GM19328 (cell line): ENCODE measurements around the gene JCAD.
"Not testable (repeated sequence)": the region's sequence is repeated elsewhere in the genome, so short reads cannot be mapped to it uniquely, and the experiment has no call there.

ENCODE experiments used
- ATAC-seq: cut with Tn5 transposase; IDR thresholded peaks from one replicate; pipeline ENCODE4 v1.9.1; 2021; ENCODE audit warnings: mild to moderate bottlenecking, moderate library complexity; ENCODE audit not compliant: unreplicated experiment

Gene JCAD

DNA sequence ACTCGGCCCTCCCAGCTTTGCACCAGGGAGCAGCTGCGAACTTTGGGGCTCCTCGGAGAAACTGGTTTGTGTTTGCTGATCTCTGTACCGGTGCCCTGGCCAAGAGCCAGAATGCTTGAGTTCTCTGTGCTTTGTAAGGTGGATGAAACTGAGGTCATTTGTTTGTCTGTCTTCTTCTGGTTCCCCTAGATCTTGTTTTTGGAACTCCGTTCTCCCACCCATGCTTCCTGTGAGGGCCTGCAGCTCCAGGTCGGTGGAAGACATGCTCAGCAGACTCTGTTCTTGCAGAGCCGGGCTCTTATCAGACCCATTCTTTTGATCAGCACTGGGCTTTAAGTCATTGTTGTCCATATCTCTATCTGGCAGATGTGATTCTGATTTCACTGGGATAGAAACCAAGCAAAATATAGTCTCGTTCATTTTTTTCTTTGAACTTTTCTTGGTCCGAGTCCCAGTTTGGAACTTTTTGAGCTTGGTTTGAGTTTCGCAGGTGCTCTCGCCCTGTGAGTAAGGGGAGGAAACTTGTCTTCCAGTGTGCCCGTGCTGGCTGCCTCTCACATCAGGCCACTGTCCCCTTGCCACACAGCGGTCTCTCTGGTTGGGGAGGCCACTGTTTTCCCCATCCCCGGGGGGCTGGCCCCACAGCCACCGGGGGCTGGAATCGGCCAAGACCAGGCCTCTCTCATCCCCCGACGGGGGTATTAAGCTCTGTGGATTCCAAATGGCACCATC lies 31.2 kb downstream of the JCAD start:
- no peak for ATAC-seq

DNA sequence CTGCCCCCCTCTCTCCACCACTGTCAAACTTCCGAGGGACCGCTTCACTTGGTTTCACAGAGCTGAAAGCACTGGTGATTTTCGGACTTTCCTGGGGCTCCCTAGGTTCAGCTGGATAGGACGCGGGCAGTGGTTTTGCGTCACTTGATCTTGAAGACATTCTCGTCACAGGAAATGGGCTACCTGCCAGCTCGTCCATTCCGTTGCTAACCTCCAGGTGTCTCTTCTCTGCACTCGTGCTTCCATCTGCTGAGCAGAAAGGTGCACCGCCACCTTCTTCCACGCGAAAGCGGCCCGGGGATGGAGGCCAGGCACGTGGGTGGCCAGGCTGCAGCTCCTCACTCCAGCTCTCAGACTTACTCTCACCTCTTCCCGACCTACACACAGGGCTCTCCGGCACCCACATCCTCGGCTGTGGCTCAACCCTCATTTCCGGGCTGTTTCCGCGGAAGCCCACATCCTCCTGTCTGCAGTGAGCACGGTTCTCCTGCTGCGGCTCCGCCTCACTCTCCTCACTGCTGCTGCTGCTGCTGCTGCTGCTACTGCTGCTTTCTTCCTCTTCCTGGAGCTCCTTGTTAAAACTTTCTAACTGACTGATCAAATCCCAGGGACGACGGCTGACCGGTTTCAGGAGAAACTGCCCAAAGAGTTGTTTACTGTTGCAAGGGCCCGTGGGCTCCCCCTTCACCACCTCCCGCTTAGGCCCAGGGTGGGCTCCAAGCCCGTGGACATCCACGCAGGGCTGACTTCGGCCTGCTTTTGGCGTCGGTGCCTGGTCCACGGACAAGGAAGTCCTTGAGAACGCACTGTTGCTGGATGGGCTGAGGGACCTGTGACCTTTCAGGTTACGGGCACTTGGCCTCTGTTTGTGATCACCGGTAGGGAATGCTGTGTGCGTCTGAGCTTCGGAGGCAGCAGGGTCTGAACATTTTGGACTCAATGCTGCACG lies 32.1 kb downstream of the JCAD start:
- peak; percentile 91 for ATAC-seq

DNA sequence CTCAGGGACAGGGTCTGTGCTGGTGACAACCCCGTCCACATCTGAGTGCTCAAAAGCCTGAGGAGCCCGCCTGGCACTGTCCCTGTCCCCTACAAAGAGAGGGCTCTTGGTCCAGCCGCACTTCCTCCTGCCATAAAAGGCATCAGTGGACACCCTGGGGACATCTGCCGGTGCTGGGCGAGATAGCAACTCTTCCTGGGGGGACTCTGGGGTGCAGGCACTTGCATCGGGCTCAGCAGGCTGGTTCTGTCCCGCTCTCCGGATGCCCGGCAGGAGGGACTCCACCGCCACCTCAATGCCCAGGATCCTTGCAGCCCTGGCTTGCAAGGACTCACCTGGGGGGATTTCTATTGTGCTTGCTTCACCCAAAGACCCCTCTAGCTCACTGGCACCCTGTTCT lies 32.8 kb downstream of the JCAD start:
- ATAC-seq: no peak

DNA sequence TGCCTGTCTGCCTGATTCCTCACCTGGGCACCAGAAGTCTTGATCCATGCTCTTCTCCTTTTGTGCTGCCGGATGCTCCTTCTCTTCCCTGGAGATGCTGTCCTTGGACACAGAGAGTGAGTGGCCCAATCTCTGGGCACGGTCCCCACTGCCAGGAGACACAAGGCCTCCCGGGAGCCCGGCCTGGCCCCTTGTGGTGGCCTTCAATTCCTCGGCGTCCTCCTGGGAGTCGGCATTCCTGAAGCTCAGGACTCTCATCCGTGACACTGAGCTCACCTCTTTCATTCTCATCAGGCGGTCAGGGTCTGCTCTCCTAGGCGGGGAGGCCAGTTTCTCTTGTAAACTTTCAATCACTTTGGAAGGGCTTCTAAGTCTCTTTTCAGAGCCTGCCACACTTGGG lies 33.3 kb downstream of the JCAD start:
- ATAC-seq: no peak

DNA sequence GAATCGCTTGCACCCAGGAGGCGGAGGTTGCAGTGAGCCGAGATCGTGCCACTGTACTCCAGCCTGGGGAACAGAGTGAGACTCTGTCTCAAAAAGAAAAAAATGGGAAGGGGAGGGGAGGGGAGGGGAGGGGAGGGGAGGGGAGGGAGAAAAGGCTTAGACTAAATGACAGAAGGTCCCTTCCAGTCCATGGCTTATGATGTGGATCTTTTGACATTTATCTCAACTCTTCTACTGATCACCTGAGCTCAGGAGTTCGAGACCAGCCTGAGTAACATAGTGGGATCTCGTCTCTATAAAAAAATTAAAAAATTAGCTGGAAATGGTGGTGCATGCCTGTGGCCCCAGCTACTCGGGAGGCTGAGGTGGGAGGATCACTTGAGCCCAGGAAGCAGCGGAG lies 34.0 kb downstream of the JCAD start:
- ATAC-seq: not testable (repeated sequence)

DNA sequence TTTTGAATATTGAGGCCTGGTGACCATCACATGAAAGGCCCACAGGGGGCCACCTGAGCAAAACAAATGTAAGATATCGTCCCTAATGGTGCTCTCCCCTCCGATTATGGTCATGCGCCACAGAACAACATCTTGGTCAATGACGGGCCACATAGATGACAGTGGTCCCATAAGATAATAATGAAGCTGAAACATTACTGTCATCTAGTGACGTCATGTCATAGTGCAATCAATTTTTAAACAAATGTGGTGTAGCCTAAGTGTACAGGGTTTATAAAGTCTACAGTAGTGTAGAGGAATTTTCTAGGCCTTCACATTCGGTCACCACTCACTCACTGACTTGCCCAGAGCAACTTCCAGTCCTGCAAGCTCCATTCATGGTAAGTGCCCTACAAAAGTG lies 36.8 kb downstream of the JCAD start:
- no peak for ATAC-seq

DNA sequence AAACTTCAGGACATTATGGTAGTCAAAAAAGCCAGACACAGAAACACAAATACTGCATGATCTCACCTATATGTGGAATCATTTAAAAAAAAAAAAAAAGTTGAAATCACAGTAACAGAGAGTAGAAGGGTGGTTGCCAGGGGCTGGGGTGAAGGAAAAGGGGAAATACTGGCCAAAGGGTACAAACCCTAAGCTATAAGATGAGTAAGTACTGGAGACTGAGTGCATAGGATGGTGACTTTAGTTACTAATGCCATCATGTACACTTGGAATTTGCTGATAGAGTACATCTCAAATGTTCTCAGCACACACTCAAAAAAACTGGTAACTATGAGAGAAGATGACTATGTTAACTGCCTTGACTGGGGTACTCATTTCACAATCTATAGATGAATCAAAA lies 39.9 kb downstream of the JCAD start:
- no peak for ATAC-seq

DNA sequence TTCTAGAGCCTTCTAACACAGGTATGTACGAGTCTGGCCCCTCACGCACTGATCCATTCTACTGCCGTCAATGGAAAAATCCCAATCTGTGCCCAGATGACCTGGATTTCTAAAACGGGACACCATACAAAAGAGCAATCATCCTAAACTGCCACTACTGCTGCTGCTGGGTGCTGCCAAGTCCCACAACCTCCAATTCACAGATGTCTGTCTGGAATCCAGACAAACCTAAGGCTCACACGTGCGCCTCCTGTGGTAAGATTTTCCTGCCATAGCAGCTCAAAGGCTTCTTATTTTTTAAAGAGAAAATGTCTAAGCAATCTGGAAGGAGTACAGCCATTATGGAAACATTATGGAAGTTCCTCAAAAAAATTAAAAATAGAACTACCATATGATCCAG lies 40.9 kb downstream of the JCAD start:
- no peak for ATAC-seq

DNA sequence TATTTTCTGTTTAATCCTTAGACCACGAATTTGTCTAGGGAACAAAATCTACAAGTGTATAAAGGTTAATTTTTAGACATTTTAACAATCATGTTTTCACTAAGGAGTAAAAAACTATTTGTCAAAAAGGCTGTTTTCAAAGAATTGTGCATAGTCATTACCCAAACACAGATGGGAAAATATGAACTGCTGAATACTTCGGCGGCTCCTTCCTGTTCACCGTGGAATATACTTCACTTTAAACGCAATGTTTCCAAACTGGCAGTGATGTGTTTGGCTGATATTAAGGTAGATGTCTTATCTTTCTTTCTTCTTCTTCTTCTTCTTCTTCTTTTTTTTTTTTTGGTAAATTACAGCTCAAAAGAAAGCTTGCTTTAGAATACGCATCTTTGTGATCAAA lies 41.4 kb downstream of the JCAD start:
- ATAC-seq: no peak

DNA sequence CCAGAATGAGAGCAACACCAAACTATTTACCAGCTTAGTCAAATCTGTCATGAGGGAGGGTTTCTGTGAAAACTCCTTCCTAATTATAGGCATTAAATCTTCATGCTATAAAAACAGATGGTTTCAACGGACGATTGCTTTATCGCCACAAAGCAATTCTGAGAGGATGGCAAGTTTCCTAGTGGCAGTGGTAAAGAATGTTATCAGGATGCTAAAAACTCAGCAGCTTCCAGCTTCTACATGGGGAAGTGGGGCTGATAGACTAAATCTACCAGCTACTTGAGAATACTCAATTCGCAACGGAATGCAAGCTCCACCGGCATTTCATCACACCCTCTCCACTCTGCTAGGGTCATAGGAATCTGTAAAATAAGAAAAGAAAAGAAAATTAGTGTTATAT lies 41.8 kb downstream of the JCAD start:
- no peak for ATAC-seq

DNA sequence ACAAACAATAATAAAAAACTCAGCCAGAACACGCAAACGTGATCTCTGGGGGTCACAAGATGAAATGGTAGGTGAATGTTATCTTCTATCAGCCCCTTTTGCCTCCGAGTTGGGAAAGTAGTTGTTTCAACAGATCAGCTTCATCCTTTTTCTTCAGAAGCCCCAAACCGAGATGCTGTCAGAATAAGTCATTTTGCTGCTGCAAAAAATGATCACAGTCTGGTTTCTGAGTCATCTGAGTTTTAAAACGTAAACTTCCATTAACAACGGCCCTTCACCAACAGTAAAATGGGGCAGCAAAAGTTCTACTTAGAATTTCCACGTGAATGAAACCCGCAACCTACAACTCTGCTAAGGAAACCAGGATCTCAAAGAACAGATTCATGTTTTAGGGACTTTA lies 44.9 kb downstream of the JCAD start:
- no peak for ATAC-seq

DNA sequence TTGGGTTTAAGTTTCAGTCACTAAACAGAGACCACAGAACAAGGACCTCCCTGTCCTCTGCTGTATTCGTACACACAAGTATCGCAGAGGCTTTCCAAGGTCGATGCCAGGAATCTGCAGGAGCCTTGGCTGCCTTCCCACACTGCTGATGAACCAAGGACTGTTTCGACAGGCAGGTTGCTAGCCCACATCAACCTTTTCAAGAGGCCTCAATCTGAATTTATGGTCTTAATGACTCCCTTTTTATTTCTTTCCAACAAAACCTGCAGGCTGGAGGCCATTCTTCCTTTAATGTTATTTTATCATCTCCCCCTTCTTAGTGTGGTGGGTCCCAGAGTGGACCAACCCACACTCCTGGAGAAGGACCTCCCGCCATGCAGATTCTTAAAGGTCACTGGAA lies 45.6 kb downstream of the JCAD start:
- ATAC-seq: no peak

DNA sequence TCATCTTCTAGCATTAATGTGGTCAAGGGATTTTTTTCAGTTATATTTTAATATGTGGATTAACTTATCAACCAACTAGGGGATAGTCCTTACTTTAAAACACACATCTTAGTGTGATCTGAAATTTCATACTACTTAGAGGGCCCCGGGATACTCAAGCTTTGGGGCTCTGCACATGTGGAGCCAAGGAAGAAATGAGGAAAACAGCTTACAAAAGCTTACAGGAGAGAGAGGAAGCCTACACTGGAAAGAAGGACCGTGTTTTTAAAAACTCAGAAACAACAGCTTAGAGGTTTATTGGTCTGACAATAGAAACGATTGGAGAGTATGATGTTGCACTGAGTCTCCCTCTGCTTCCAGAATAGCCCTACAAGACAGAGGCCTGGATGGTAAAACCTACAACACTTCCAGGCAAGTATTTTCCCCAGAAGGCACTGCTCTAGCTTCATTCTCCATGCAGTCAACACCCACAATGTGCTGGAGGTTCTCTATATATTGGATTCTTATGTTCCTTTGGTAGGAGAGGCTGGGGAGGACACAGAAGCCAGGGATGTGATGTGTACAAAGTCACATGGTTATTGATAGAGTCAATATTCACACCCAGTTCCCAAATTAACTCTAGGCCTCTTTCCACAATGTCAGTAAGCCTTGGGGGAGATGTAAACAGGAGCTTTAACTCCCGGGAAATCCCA lies 47.3 kb downstream of the JCAD start:
- ATAC-seq: no peak

DNA sequence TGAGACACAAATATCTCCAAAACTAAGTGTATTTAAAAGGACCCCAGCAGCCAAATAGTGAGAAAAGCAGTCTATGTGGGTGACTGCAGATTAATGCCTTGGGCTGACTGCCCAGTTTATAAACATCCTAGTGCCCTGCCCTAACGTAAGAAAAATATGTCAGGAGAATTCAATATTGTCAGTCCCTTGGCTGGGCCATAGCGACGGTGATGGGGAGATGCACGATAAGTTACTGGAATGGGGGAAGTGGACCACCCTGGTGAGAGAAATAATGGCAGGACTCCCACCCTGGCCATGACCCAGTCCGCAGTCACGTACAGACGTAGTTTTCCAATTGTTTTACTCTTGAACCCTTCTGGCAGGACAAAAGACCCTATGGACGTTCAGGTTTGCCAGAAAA lies 48.0 kb downstream of the JCAD start:
- no peak for ATAC-seq

DNA sequence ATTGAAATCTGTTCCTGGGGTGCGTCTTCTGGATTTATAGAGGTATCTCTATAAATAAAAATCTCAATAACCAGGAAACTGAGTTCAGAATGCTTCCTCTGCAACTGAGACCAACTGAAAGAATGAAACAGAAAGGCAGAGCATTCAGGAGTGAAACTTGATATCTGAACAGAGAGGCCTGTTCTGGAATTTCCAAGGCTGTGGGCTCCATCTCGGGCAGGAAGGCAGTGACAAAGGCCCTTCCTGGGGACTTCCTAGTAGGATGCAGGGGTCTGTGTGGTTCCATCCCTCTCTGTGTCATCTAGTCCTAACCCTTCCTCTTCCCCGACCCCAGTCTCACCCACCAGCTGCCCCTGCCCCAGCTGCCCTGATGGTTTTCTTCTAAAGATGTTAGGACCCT lies 52.0 kb downstream of the JCAD start:
- no peak for ATAC-seq

DNA sequence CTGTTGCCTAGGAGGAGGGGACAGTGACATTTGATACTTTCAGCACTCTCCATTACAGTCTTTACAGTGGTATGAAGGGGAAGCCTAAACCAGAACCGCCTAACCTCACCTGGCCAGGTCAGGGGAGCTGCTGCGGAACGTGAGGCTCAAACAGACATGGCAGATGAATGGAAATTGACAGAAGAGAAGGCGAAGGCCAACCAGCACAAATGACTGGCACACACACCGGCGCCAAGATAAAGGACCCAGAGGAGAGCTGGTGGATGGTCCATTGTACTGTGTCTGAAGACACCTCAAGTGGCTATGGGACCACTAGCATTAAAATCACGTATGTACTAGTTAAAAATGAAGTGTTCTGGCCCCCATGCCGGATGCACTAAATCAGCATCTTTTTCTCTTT lies 53.0 kb downstream of the JCAD start:
- no peak for ATAC-seq

DNA sequence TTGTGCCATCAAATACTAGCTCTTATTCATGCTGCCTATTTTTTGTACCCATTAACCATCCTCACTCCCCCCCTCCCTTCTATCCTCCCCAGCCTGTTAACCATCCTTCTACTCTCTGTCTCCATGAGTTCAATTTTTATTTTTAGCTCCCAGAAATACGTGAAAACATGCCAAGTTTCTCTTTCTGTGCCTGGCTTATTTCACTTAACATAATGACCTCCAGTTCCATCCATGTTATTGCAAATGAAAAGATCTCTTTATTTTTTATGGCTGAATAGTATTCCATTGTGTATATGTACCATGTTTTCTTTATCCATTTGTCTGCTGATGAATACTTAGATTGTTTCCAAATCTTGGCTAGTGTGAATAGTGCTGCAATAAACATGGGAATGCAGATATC lies 54.3 kb downstream of the JCAD start:
- not testable (repeated sequence) for ATAC-seq

DNA sequence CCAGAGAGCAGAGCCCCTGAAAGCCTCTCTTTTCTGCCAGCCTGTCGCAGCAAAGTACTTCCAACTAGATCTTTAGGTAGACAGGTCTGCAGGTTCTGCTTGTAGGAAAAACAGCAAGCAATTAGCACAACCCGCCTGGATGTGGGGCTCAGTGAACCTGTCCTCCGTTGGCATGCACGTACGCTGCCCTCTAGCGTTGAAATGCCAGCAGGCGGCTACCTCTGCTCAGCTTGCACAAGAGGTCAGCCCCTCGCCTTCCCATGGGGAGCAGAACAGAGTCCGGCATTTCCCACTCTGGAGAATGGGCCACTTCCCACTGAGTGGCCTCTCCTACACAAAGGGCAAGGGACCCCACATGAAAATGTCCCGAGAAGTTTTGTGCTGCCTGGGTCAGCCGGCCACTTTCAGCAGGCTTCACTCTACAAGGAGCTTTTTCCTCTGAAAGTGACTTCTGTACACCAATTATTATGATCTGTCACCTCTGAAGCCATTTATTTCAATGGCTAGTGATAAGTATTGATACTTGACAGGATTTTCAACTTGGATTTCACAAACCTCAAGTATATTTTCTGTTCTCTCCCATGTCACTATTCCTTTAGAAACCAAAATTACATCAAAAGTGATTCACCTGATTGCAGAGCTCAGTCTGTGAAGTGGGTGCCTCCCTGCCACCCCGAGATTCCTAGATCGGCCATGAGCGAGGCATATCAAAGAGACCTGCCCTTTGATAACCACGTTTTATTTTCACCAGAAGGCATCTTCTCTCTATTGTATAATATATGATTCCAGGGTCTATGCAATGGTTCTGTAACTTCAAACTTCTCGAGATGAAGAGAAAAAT lies 56.7 kb downstream of the JCAD start:
- no peak for ATAC-seq

DNA sequence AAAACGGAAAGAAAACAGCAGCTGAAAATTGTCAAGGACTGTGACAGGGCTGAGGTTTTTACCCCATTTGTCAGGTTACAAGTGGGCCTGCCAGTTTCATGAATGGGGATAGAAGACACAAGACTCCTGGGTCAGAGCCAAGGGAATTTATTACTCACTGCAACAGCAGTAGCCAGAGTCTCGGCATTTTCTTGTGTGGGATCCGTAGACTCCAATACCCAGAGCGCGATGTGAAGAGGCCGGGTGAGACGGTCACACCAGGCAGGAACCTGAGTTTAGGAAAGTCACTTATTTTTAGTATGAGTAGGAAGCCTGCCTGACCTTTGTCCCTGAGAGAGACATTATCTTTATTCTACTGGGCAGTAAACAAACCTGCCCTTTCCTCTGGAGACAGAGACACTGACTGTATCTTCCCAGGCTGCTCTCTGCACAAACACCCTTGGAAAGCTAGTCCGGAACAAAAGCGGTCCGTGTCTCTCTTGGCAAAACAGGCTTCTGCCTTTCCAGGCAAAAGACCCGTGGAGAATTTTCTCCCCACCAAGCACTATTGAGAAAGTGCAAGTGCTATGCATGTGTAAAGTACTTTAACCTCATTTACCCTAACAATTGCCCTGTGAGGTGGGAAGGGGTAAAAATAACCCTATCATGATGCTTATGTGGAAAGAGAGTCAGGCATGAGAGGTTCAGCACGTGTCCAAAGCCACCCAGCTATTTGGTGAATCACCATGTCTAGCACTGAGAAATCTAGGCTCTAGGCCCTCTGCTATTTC lies 58.4 kb downstream of the JCAD start:
- ATAC-seq: no peak
